Measurements from ENCODE around the gene RASSF7.

Gene RASSF7

GRCh38 chr11:612201-612960 is 51.6 kb downstream of the RASSF7 start:
- DNase-seq: no peak

GRCh38 chr11:612961-613300 is 52.2 kb downstream of the RASSF7 start:
- DNase-seq: no peak

GRCh38 chr11:613369-613968 is 52.7 kb downstream of the RASSF7 start:
- no peak for DNase-seq
